ENCODE measurements around the gene CUEDC2. TPM values are rescaled to one million over a fixed set of nuclear protein-coding genes. Genes with fewer than 3 reads are reported as not detected.
A peak's percentile ranks its signal among the peaks of the same experiment; 100 is the strongest.

CUEDC2 gene
- total RNA-seq, 2 experiments from 2014 or later, result 60.8 to 72.7 TPM

Small RNAs within 50 kb of the gene (microRNA-seq; reads per million reads assigned to microRNA genes)
- 6,736 reads per million, percentile 95 among the genes with 10 or more reads in this experiment for gene MIR146B (ENCODE audit: borderline replicate concordance)

Other genes with a start within 250 kb of the CUEDC2 start
- under 1 TPM in 1 of 2 experiments, not detected in 1; 0.14 TPM for gene ELOVL3, start 206.3 kb downstream of the CUEDC2 start, total RNA-seq
- gene PITX3, start 191.1 kb downstream of the CUEDC2 start, total RNA-seq, result under 1 TPM; 0.66 to 0.81 TPM
- gene GBF1, start 187.0 kb downstream of the CUEDC2 start, total RNA-seq, result 10 to 100 TPM; 33.1 to 37.5 TPM
- 100 to 1,000 TPM; 228 to 238 TPM for gene NFKB2, start 36.9 kb downstream of the CUEDC2 start, total RNA-seq
- 10 to 100 TPM in 1 of 2 experiments, 1 to 10 TPM in 1; 9.1 to 11.2 TPM for gene PSD, start 13.8 kb downstream of the CUEDC2 start, total RNA-seq
- gene FBXL15, start 11.7 kb downstream of the CUEDC2 start, total RNA-seq, result 10 to 100 TPM in 1 of 2 experiments, 1 to 10 TPM in 1; 5.4 to 11.9 TPM
- gene C10orf95, start 19.0 kb upstream of the CUEDC2 start, total RNA-seq, result under 1 TPM; 0.27 to 0.32 TPM
- 10 to 100 TPM; 51.1 to 53.3 TPM for gene ACTR1A, start 70.1 kb upstream of the CUEDC2 start, total RNA-seq
- gene SUFU, start 71.4 kb upstream of the CUEDC2 start, total RNA-seq, result 1 to 10 TPM; 8.4 to 9.5 TPM
- 10 to 100 TPM; 37.8 to 39.1 TPM for gene TRIM8, start 211.9 kb upstream of the CUEDC2 start, total RNA-seq